Measurements from ENCODE around the gene PAK4.

DNA sequence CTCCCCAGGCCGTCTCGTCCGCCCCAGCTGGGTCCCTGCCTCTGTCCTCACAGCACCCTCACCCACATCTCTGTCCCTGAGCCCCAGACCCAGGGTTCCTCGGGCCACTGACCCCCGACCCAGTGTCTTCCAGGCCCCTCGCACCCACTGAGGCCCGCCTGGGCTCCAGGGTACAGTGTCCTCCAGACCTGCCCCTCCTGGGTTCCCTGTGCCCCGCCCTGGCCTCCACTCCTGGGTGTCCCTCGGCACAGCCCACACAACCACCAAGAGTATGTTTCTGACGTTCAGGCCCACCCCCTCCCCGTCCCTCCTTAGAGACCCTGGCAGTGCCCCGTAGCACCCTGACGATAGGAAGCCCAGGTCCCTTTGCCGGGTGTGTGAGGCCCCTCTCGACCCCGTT lies 48.6 kb downstream of the PAK4 start:
- TF ChIP-seq, protein P1, sequence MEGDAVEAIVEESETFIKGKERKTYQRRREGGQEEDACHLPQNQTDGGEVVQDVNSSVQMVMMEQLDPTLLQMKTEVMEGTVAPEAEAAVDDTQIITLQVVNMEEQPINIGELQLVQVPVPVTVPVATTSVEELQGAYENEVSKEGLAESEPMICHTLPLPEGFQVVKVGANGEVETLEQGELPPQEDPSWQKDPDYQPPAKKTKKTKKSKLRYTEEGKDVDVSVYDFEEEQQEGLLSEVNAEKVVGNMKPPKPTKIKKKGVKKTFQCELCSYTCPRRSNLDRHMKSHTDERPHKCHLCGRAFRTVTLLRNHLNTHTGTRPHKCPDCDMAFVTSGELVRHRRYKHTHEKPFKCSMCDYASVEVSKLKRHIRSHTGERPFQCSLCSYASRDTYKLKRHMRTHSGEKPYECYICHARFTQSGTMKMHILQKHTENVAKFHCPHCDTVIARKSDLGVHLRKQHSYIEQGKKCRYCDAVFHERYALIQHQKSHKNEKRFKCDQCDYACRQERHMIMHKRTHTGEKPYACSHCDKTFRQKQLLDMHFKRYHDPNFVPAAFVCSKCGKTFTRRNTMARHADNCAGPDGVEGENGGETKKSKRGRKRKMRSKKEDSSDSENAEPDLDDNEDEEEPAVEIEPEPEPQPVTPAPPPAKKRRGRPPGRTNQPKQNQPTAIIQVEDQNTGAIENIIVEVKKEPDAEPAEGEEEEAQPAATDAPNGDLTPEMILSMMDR (conservative IDR thresholded peaks at IDR 0.05; ENCODE audit: low read depth, low read length) = no peak
- no peak for TF ChIP-seq EZH2 (IDR thresholded peaks at IDR 0.05; ENCODE audit: borderline replicate concordance, low read depth, low read length, poor library complexity, severe bottlenecking)

Measured in A673 (cell line).